Effector memory CD4-positive, alpha-beta T cell (primary cell): ENCODE measurements around the gene VWA5B1.
A peak's percentile ranks its signal among the peaks of the same experiment; 100 is the strongest.

ENCODE experiments used
- DNase-seq, 3 donors: peaks; one replicate each; pipeline ENCODE4 v3.0.0-alpha.2; 2020
- H3K27ac ChIP-seq: 2 replicates; pipeline ENCODE4 v1.7.0; 2013; ENCODE audit warnings: mild to moderate bottlenecking, low read length, moderate library complexity; ENCODE audit not compliant: insufficient read depth, poor library complexity, severe bottlenecking
- H3K27me3 ChIP-seq: replicated peaks from 2 replicates; pipeline ENCODE4 v1.7.0; 2013; ENCODE audit warnings: mild to moderate bottlenecking, low read length; ENCODE audit not compliant: insufficient read depth, control insufficient read depth, poor library complexity, severe bottlenecking
- H3K36me3 ChIP-seq: 2 replicates; pipeline ENCODE4 v1.7.0; 2013; ENCODE audit warnings: mild to moderate bottlenecking, low read length, moderate library complexity; ENCODE audit not compliant: control insufficient read depth, insufficient read depth
- H3K4me1 ChIP-seq: 2 replicates; pipeline ENCODE4 v1.7.0; 2013; ENCODE audit warnings: low read length, mild to moderate bottlenecking; ENCODE audit not compliant: control insufficient read depth, insufficient read depth, poor library complexity, severe bottlenecking
- H3K4me3 ChIP-seq: 2 replicates; pipeline ENCODE4 v1.7.0; 2013; ENCODE audit warnings: low read length, low read depth, mild to moderate bottlenecking; ENCODE audit not compliant: insufficient read depth, poor library complexity, severe bottlenecking
- H3K9me3 ChIP-seq: 2 replicates; pipeline ENCODE4 v1.7.0; 2013; ENCODE audit warnings: mild to moderate bottlenecking, low read length, moderate library complexity; ENCODE audit not compliant: control insufficient read depth

VWA5B1 gene

GRCh38 chr1:20372676-20373075, 82.0 kb downstream of the VWA5B1 start:
- H3K4me3 ChIP-seq = no peak overlapping the region
- no peaks in the 10 kb centered on the region for H3K36me3 ChIP-seq
- DNase-seq = no peak
- no peak overlapping the region for H3K27ac ChIP-seq
- H3K9me3 ChIP-seq = no peaks in the 10 kb centered on the region
- H3K27me3 ChIP-seq = peaks cover 3% of the 10 kb centered on the region
- no peaks in the 10 kb centered on the region for H3K4me1 ChIP-seq

GRCh38 chr1:20373286-20373685, 82.6 kb downstream of the VWA5B1 start:
- H3K4me1 ChIP-seq = no peaks in the 10 kb centered on the region
- peaks cover 3% of the 10 kb centered on the region for H3K27me3 ChIP-seq
- no peak overlapping the region for H3K4me3 ChIP-seq
- no peak for DNase-seq
- no peaks in the 10 kb centered on the region for H3K9me3 ChIP-seq
- H3K27ac ChIP-seq = no peak overlapping the region
- H3K36me3 ChIP-seq = no peaks in the 10 kb centered on the region

GRCh38 chr1:20373764-20374163, 83.1 kb downstream of the VWA5B1 start:
- H3K9me3 ChIP-seq = no peaks in the 10 kb centered on the region
- H3K4me1 ChIP-seq = no peaks in the 10 kb centered on the region
- no peak overlapping the region for H3K4me3 ChIP-seq
- no peaks in the 10 kb centered on the region for H3K36me3 ChIP-seq
- H3K27ac ChIP-seq = no peak overlapping the region
- DNase-seq = no peak
- H3K27me3 ChIP-seq = peaks cover 3% of the 10 kb centered on the region

GRCh38 chr1:20375563-20375962, 84.9 kb downstream of the VWA5B1 start:
- Histone ChIP-seq H3K27ac (no peak overlapping the region), H3K27me3 (no peaks in the 10 kb centered on the region), H3K4me3 (no peak overlapping the region), H3K9me3 (no peaks in the 10 kb centered on the region), H3K4me1 (no peaks in the 10 kb centered on the region), H3K36me3 (no peaks in the 10 kb centered on the region)
- DNase-seq = no peak

GRCh38 chr1:20376171-20376570, 85.5 kb downstream of the VWA5B1 start:
- no peaks in the 10 kb centered on the region for H3K9me3 ChIP-seq
- no peaks in the 10 kb centered on the region for H3K27me3 ChIP-seq
- H3K4me1 ChIP-seq = no peaks in the 10 kb centered on the region
- no peak overlapping the region for H3K27ac ChIP-seq
- DNase-seq = no peak
- H3K36me3 ChIP-seq = no peaks in the 10 kb centered on the region
- no peak overlapping the region for H3K4me3 ChIP-seq

- Histone ChIP-seq H3K27me3 (no peaks in the 10 kb centered on the region), H3K9me3 (no peaks in the 10 kb centered on the region), H3K27ac (no peak overlapping the region), H3K4me1 (no peaks in the 10 kb centered on the region), H3K36me3 (no peaks in the 10 kb centered on the region), H3K4me3 (no peak overlapping the region)
- DNase-seq = peak in 2 of 3 donors; percentile 11 to 16
These were observed 86.3 kb downstream of the VWA5B1 start for GRCh38 chr1:20376880-20377494.

- no peak for DNase-seq
- Histone ChIP-seq H3K36me3 (no peaks in the 10 kb centered on the region), H3K4me1 (no peaks in the 10 kb centered on the region), H3K27ac (no peak overlapping the region), H3K4me3 (no peak overlapping the region), H3K9me3 (no peaks in the 10 kb centered on the region), H3K27me3 (no peaks in the 10 kb centered on the region)
These were observed 87.0 kb downstream of the VWA5B1 start for GRCh38 chr1:20377516-20378270.

- Histone ChIP-seq H3K4me1 (no peaks in the 10 kb centered on the region), H3K27ac (no peak overlapping the region), H3K4me3 (no peak overlapping the region), H3K9me3 (no peaks in the 10 kb centered on the region), H3K27me3 (no peaks in the 10 kb centered on the region), H3K36me3 (no peaks in the 10 kb centered on the region)
- no peak for DNase-seq
These were observed 88.4 kb downstream of the VWA5B1 start for GRCh38 chr1:20379075-20379474.

- Histone ChIP-seq H3K27me3 (no peaks in the 10 kb centered on the region), H3K27ac (no peak overlapping the region), H3K36me3 (no peaks in the 10 kb centered on the region), H3K4me1 (no peaks in the 10 kb centered on the region), H3K9me3 (no peaks in the 10 kb centered on the region), H3K4me3 (no peak overlapping the region)
- DNase-seq = no peak
These were observed 89.5 kb downstream of the VWA5B1 start for GRCh38 chr1:20380175-20380574.

- no peaks in the 10 kb centered on the region for H3K27me3 ChIP-seq
- DNase-seq = no peak
- no peaks in the 10 kb centered on the region for H3K9me3 ChIP-seq
- no peak overlapping the region for H3K27ac ChIP-seq
- no peak overlapping the region for H3K4me3 ChIP-seq
- H3K36me3 ChIP-seq = no peaks in the 10 kb centered on the region
- no peaks in the 10 kb centered on the region for H3K4me1 ChIP-seq
These were observed 90.0 kb downstream of the VWA5B1 start for GRCh38 chr1:20380616-20381035.
